GM21825 (cell line): ENCODE results near the gene RNF223.
"Not testable (repeated sequence)": the region's sequence is repeated elsewhere in the genome, so short reads cannot be mapped to it uniquely, and the experiment has no call there.

Experiments
- ATAC-seq: cut with Tn5 transposase; IDR thresholded peaks from one replicate; pipeline ENCODE4 v1.9.1; 2021; ENCODE audit warnings: mild to moderate bottlenecking, moderate library complexity; ENCODE audit not compliant: unreplicated experiment

RNF223 gene

DNA sequence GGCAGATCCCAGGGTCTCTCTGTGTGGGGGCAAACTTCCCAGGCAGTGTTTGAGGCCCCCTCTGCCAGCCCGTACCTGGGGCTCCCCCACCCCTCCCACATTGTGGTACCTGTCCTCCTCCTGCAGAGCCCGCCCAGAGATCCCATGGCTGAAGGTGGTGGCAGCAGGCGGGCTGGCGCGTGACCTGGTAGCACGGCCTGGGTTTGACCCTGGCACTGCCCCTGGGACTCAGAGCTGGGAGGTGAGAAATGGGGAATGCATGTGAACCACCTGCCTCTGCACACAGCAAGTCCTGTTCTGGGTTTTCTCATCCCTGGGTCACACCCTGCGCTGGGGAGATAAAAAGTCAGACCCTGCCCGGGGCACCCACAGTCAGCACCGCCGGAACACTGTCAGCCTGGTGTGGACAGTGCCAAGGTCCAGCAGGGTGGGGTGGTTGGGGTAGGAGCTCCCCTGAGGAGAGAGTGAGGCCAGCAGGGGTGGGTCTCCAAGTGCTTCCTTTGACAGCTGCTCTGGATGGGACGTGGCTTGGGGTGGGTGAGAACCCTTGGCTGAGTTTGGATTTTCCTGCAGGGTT lies 42.4 kb downstream of the RNF223 start:
- no peak for ATAC-seq

DNA sequence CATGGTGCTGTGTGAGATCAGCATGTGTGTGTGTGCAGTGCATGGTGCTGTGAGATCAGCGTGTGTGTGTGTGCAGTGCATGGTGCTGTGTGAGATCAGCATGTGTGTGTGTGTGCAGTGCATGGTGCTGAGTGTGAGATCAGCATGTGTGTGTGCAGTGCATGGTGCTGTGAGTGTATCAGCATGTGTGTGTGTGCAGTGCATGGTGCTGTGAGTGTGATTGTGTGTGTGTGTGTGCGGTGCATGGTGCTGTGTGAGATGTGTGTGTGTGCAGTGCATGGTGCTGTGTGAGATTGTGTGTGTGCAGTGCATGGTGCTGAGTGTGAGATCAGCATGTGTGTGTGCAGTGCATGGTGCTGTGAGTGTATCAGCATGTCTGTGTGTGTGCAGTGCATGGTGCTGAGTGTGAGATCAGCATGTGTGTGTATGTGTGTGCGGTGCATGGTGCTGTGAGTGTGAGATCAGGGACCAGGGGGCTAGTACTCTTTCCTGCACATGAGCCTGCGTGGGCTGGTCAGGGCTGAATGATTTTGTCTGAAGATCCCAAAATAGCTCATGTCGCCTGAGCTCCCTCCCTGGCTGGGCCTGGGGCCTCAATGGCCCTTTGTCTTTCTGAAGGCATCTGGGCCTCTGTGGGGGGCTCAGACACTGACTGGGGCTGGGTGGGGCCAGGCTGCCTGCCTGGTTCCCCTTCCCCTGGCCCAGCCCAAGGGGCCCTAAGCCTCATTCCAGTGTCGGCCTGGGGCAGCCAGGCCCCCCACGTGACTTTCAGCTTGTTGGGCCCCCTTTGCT lies 43.0 kb downstream of the RNF223 start:
- ATAC-seq: not testable (repeated sequence)

DNA sequence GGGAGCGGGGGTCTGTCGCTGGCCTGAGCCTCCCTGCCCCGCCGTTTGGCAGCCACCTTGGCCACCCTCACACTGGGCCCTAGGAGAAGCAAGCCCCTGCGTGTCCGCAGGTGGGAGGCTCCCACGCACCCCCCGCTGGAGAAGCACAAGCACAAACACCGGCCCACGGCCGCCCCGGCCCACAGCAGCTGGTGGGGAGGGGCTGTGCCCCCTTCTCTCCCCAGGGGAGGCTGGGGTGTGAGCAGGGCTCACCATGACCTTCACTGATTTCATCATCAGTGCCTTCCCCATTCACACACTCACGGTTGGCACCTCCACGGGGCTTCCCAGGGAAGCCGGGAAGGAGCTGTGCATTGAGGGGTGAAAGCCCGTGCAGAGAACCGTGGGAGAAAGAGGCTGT lies 46.3 kb downstream of the RNF223 start:
- ATAC-seq: no peak

DNA sequence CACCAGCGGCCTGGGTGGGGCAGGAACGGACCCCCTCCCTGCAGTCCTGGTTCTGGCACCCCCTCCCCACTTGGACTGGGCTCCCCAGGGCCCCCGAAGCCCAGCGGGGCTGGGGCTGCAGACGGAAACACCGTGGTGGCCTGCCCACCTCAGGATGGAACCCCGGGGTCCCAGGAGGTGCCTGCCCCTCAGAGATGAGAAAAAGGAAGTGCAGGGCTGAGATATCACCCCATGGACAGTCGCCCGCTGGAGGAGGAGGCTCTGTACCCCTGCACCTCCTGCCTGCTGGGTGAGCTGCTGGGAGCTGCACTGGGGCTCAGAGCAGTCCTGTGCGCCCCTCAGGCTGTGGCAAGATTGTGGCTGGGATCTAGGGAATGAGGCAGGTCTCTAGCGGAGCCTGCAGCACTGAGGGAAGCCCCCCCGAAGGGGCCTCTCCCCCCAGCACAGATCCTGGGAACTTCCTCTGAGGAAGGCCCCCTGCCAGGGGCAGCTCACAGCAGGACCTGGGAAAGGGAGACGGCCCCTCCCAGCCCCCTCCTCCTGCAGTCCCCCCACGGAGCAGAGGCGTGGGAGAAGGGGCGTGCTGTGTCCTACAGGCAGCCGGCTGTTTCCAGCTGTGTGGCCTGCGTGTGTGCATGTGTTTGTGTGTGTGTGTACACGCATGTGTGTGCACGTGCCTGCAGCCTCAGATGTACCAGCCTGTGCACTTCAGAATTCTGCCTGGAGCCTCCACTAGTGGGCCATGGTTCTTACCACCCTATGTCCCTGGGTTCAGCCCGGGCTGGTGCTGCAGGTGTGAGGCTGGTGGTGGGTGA lies 47.3 kb downstream of the RNF223 start:
- ATAC-seq: no peak

DNA sequence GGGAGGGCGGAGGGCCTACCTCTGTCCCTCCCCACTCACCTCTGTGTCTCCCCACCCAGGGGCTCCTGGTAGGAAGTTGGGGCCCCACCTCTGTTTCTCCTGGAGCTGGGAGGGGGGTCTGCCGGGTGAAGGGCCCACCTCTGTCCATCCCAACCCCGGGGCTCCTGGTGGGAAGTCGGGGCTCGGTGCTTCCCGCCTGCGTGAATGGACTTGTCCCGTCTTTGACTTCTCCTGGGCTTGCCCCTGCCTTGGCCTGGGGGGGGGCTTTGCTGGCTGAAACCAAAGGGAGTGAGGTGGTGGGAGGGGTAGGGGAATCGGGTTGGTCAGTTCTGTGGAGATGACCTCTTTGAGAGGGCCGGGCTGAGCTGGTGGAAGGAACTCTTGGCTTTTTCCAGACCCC lies 48.4 kb downstream of the RNF223 start:
- no peak for ATAC-seq

DNA sequence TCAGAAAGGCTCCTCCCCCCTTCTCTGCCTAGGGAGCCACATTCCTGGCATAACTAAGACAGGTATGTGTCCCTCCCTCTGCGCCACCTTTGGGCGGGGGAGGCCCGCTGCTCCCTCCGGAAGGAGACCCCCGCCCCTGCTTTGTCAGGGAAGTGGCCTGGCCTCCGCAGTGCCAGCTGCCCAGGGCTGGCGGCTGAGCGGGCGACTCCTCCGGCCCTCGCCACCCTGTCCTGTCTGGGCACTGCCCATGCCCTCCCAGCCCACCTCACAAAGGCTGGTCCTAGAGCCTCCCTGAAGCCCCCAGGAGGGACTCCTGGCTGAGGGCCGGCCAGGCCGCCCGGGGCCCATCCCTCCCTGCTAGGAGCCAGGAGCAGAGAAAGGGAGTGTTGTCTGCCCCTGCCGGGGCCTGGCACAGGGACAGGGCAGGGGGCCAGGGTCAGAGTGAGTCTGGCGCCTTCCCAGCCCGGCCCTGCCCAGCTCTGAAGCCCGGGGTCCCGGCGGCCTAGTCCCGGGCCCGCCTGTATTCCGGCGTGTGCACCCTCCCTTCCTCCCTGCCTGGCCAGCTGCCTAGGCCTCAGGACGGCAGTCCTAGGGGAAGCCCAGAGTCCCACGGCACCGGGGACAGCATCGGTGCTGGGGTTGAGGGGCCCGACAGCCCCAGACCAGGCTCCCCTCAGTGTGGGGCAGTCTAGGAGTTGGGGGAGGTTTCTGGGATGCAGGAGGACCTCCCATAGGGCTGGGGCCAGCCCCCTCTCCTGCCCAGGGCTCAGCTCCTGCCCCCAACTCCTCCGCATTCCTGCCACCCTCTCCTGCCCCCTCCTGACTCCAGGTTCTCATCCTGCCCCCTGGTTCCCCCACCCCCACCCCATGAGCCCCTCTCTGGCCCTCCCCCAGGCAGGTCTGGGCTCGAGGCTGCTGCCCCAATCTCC lies 49.1 kb downstream of the RNF223 start:
- no peak for ATAC-seq

GRCh38 chr1:1024149-1024770 lies 49.8 kb downstream of the RNF223 start:
- no peak for ATAC-seq

GRCh38 chr1:1023700-1024099 lies 50.4 kb downstream of the RNF223 start:
- no peak for ATAC-seq

GRCh38 chr1:1022302-1023009 lies 51.6 kb downstream of the RNF223 start:
- no peak for ATAC-seq

- ATAC-seq: no peak
Observed at GRCh38 chr1:1021920-1022259, 52.2 kb downstream of the RNF223 start.

DNA sequence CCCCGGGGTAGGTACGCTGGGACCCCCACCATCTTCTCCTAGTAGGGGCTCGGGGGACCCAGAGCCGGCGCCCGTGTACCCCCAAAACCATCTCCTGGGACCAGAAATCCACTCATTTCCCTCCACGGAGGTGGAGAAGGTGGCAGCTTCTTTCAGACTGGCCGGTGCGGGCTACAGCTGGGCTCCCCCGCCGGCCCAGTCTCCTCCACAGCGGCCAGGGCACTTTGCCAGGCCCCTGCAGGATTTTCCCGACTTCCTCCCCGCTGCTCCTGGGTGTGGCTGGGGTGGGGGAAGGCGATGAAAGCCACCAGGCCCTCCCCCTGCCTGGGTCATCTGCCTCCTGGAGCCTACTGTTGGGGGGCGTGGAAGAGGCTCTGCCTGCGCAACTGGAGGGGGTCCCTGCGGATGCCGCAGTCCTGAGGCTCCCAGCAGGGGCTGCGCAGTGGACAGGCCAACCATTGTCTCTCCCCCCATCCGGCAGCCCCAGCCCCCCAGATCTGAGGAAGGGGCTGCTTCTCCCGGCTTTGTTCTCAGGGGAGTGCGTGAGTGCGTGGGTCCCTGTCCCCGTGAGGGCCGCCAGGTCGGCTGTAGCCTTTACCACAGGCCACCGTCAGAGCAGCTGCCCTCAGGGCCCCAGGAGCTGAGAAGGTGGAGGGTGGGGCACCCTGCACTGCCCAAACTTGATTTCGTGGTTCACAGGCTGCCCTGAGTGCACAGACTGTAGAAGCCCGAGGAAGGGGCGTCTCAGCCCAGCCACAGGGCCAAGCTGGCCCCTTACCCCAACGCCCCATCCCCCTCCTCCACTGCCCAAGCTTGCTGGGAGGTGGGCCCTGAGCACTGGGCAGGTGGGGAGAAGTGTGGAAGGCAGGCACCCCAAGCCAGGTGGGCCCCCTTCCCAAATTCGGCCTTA lies 52.8 kb downstream of the RNF223 start:
- no peak for ATAC-seq
